ENCODE measurements around the gene TRANK1.

The TRANK1 gene

DNA sequence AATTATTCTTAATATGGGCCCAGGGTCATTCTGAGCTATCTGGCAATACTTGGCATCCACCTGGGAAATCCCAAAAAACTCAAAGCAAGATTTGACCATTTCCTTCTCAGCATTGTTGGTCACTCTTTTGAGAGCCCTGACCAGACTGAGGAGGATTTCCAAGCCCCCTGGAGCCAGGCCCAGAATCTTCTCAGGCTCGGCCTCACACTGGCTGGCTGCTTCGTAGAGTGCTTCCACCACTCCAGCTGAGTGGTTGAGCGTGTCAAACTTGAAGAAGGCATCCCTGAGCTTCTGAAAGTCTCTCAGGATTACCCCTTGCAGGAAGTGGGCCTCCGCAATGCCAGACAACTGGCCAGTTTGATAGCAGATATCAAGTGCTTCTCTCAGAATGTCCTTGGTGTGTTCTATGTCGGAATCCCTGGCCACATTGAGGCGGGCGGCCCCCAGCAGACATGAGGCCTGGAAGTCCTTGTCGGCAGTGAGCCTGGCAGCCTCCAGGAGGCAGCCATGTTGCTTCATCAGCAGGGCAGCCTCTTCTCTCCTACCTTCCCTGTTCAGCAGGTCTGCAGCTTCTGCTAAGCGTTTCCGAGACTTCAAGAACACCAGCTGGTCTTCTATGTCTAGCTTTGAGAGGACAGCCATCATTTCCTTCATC lies 111.6 kb downstream of the TRANK1 start:
- no peak for DNase-seq

GRCh38 chr3:36832406-36832805 lies 112.4 kb downstream of the TRANK1 start:
- no peak for DNase-seq

DNA sequence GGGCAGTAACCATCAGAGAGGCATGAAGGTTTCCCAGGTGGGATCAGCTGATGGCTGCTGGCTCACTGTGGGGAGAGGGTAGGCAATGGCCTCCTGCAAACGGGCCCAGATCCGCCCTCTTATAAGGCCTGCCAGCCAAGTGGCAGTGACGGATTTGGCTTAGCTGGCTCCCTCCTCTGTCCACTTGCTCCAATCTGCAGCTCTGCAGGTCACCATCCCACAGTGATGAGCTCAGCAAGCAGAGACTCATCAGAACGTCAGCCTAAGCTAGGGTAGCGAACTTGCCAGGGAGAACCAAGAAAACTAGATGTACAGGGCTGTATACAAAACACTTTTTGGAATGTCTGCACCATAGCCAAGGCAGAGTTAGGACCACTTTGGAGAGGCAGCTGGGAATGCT lies 117.7 kb downstream of the TRANK1 start:
- DNase-seq: no peak

- no peak for DNase-seq
Measured at GRCh38 chr3:36826240-36826639, 118.6 kb downstream of the TRANK1 start.

GRCh38 chr3:36824443-36824842 lies 120.4 kb downstream of the TRANK1 start:
- DNase-seq: no peak

- DNase-seq: no peak
Measured at GRCh38 chr3:36823806-36824205, 121.0 kb downstream of the TRANK1 start.

- no peak for DNase-seq
Measured at GRCh38 chr3:36820083-36820482, 124.8 kb downstream of the TRANK1 start.

GRCh38 chr3:36817806-36818533 lies 126.9 kb downstream of the TRANK1 start:
- DNase-seq: no peak

- no peak for DNase-seq
Measured at GRCh38 chr3:36815375-36815774, 129.5 kb downstream of the TRANK1 start.

DNA sequence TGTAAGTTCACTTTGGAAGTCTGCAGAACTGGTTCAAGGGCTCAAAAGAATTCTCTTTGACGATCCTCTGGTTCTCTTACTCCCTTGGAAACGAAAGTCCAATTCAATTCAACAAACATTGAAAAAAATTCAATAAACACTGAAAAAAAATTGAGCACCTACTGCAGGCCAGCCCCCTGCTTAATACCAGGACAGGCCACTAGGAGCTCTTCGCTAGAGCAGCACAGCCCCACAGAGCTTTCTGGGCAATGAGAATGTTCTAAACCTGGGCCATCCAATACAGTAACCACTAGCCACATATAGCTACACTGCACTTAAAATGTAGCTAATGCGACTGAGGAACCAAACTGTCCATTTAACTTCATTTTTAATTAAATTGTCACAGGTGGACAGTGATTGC lies 130.1 kb downstream of the TRANK1 start:
- no peak for DNase-seq

DNA sequence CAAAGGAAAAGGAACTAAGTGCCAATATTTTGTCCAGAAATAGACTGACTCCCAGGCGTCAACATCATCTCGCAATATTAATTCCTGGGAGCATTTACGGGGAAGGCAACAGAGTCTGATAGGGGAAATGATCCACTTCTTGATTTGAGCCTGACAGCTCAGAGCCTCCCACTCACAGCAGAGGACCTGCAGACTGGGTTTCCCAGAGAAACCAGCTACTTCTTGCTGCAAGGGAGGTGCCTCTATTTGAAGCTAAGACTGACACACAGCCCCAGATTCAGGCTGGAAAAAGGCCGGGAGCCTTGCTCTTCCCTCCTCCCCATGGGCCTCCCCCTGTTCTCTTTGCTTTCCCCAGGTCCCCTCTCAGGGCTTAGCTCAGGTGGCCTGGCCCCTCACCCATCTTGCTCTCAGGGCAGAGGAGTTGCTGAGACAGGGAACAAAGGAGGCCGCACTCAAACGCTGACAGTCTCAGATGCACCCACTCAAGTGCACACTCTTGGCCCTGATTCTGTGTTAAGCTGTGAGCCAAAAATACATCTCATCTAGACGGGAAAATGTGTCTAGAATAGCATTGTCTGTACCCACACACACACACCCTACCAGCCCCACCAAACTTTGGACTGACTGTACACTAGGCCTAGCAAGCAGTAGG lies 130.7 kb downstream of the TRANK1 start:
- no peak for DNase-seq

DNA sequence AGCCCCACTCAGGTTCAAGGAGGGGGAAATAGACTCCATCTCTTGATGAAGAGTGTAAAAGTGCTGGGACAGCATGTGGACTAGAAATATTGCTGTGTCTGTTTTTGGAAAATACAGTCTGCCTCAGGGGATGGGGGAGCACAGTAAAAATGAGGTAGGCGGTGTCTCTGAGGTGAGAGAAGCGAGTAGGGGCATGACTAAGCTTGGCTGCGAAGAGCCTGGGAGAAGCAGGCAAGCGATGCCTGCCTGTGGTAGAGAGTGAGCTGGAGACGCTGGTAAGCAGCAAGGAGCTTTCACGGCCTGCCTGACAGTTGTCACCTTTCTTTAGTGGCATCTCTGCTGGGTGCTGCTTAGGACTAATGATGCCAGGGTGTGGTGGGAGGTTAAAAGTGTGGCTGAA lies 131.5 kb downstream of the TRANK1 start:
- DNase-seq: no peak

GRCh38 chr3:36812240-36812639 lies 132.6 kb downstream of the TRANK1 start:
- DNase-seq: no peak

- DNase-seq: no peak
Measured at GRCh38 chr3:36811768-36812167, 133.1 kb downstream of the TRANK1 start.

DNA sequence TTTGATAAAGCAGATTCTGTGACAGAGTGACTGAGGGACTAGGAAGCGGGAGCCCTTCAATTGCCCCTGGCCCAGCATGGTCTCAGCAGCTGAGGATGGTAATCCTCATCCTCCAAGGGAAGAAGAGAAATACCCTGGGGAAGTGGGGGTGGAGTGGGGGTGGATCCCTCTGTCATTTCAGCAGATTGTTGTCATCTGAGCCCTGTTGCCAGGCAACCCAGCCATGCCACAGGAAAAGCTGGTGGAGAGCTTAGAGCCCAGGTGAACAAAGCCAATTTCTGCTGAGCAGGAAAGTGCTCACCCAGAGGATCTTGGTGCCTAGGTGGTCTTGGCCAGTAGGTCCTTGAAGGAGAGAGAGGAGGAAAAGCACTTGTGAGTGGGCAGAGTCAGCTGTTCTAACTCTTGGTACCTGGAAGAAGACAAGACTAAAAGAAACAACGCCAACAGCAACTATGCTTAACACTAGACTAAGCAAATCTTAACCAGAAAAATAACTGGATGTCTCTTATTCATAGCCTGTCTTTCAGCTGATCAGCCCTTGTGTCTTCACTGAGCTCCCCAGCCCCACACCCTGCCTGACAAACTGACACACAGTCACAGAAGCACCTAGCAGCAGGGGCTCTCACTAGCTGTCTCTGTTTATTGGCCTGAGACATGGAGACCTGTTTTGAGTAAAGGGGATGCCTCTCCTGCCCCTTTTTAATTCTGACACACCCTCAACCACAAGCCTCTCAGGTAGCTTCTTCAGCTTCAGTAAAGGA lies 140.4 kb downstream of the TRANK1 start:
- no peak for DNase-seq

GRCh38 chr3:36803091-36803791 lies 141.6 kb downstream of the TRANK1 start:
- DNase-seq: no peak

- DNase-seq: no peak
Measured at GRCh38 chr3:36800533-36801116, 144.2 kb downstream of the TRANK1 start.

DNA sequence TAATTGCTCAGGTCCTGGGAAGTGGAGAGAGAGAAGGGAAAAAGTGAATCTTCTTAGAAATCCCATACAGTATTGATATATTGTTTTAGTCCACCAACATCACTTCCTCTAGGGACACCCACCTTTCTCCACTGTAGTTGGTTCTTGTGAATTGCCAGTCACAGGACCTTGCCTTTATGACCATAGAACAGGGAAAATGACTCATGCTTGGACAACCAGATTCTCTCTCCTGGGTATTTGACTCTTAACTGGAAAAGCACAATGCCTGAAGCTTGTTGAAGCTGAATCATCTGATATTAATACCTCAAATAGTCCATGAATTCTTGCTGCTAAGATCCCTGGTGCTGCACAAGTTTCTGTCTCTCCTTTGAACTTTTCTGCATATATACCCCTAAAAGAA lies 148.0 kb downstream of the TRANK1 start:
- DNase-seq: no peak

DNA sequence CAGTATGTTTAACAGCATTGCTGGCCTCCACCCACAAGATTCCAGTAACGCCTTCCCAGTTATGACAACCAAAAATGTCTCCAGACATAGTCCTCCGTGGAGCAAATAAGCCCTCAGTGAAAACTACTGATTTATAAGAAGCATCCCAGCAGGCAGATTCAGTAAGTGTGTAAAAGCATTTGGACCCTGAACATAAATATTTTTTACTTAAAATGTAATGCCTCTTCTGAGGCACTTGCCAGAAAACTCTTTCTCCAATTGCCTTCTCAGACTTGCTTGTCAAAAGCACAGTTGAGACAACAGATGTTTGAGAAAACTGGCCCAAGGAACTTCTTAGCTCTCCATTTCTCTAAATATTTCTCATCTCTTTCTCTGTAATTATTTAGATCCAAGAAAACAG lies 148.7 kb downstream of the TRANK1 start:
- no peak for DNase-seq

GRCh38 chr3:36795622-36796021 lies 149.2 kb downstream of the TRANK1 start:
- DNase-seq: no peak

DNA sequence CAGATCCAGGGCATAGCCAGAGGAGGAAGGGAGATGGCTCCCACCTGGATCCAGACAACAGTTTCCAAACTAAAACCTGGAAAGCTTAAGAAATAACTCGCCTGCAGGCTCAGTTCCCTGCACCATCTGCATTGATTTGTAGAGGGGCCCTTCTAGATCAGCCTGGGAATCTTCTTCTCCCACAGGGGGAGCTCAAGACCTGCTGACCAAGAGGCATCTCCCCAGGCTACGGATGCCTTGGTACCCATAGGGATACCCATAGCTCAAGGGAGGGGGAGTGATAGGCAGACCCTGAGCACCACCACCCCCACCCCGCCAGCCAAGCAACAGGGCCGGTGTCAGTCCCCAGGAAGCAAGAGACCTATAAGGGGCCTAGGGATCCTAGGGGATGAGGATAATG lies 152.5 kb downstream of the TRANK1 start:
- peak; percentile 7 for DNase-seq

- no peak for DNase-seq
Measured at GRCh38 chr3:36790765-36791164, 154.1 kb downstream of the TRANK1 start.

Data from CD4-positive, alpha-beta T cell treated with Interferon gamma for 1 hour (primary cell).